ENCODE results near the gene ADAMTSL1.

DNA sequence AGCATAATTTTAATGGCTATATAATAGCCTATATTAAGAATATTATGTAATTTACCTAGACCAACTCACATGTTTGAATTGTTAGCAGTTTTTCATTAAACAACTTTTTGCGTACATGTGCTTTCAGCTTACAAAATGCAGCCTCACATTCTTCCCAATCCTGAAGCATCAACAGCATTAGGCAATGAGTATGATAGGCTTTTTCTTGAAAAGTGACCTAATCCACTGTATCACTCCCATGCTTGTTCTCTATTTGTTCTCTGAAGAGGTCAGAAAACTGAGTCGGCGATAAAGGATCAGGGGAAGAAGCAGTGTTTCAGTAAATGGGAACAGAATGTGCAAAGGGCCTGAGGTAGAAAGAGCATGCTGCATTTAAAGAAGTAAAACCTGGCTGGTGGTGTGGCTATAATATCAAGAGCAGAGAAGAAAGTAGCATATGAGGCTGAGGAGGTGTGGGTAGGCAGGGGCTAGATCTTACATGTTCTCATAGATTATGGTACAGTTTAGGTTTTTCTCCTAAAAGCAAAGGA is 346.7 kb downstream of the ADAMTSL1 start:
- TF ChIP-seq, protein P1, sequence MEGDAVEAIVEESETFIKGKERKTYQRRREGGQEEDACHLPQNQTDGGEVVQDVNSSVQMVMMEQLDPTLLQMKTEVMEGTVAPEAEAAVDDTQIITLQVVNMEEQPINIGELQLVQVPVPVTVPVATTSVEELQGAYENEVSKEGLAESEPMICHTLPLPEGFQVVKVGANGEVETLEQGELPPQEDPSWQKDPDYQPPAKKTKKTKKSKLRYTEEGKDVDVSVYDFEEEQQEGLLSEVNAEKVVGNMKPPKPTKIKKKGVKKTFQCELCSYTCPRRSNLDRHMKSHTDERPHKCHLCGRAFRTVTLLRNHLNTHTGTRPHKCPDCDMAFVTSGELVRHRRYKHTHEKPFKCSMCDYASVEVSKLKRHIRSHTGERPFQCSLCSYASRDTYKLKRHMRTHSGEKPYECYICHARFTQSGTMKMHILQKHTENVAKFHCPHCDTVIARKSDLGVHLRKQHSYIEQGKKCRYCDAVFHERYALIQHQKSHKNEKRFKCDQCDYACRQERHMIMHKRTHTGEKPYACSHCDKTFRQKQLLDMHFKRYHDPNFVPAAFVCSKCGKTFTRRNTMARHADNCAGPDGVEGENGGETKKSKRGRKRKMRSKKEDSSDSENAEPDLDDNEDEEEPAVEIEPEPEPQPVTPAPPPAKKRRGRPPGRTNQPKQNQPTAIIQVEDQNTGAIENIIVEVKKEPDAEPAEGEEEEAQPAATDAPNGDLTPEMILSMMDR (conservative IDR thresholded peaks at IDR 0.05; ENCODE audit: low read length): no peak
- no peak for TF ChIP-seq EZH2phosphoT487 (IDR thresholded peaks at IDR 0.05; ENCODE audit: borderline replicate concordance)
